HepG2 (cell line): ENCODE results near the gene STAT6. TPM values are rescaled to one million over a fixed set of nuclear protein-coding genes. Genes with fewer than 3 reads are reported as not detected.

Experiments used
- ATAC-seq: fragments of 200-7000 bp; cut with Tn5 transposase; 3 replicates; pipeline ENCODE4 v1.9.1; 2020; ENCODE audit warnings: mild to moderate bottlenecking, moderate library complexity
- BruUV-seq: library from RNA; stranded (reverse); fragments of 400-500 nt; replicated peaks from 2 replicates; lab custom pipeline; 2021; lab: Mats Ljungman, UMichigan
- CTCF ChIA-PET: fragments of 300-600 bp; formaldehyde crosslinking; extraction: SDS; loops from one replicate; lab custom pipeline; 2021; ENCODE audit warnings: low total read pairs, inconsistent platforms, low intra/inter-chr PET ratio; lab: Yijun Ruan, JAX
- POLR2A ChIA-PET: fragments of 350-600 bp; sonication (Branson Sonifier 250); formaldehyde crosslinking; loops from one replicate; lab custom pipeline; 2020; ENCODE audit warnings: antibody characterized with exemption, inconsistent platforms; lab: Yijun Ruan, JAX
- DNase-seq: peaks from one replicate; pipeline ENCODE4 v3.0.0-alpha.2; 2015; ENCODE audit warnings: low spot score
- FAIRE-seq: peaks from 3 replicates; lab custom pipeline; 2011; peaks lifted over from hg19 to GRCh38; lab: Jason Lieb, UNC
- H2AFZ ChIP-seq: one replicate; pipeline ENCODE4 v1.6.1; 2011; ENCODE audit warnings: low read length, inconsistent platforms
- H3K27ac ChIP-seq: fragments of 300-600 bp; 3 replicates; pipeline ENCODE4 v1.8.0; 2011; ENCODE audit warnings: mixed run types, mild to moderate bottlenecking, mixed read lengths, low read length, inconsistent platforms; ENCODE audit not compliant: insufficient read depth; ENCODE audit errors: extremely low read length
- H3K27me3 ChIP-seq, 2 experiments: fragments of 200-600 bp in 1 of 2; 2 replicates in 1 of 2; 3 replicates in 1 of 2; pipeline versions ENCODE4 v1.6.0 to v1.8.0; 2011; ENCODE audit warnings: low read length in 2 of 2, mild to moderate bottlenecking in 2 of 2, moderate library complexity in 2 of 2, inconsistent platforms in 1 of 2; ENCODE audit not compliant: insufficient read depth in 2 of 2, control insufficient read depth in 1 of 2
- H3K36me3 ChIP-seq, 2 experiments: fragments of 200-600 bp in 1 of 2; replicated peaks in 1 of 2; 2 replicates in 1 of 2; 3 replicates in 1 of 2; pipeline versions ENCODE4 v1.5.1 to v1.8.0; 2011; ENCODE audit warnings: low read length in 2 of 2, inconsistent platforms in 1 of 2; ENCODE audit not compliant: insufficient read depth in 2 of 2, control insufficient read depth in 1 of 2
- H3K4me1 ChIP-seq: 2 replicates; pipeline ENCODE4 v1.5.1; 2012; ENCODE audit warnings: low read length, inconsistent platforms; ENCODE audit not compliant: insufficient read depth
- H3K4me2 ChIP-seq: 2 replicates; pipeline ENCODE4 v1.6.0; 2011; ENCODE audit warnings: low read depth, low read length, inconsistent platforms
- H3K4me3 ChIP-seq, 3 experiments: fragments of 200-600 bp in 1 of 3; sonication (generic), shearing (Covaris generic) in 1 of 3; replicated peaks in 1 of 3; 2 replicates each; pipeline ENCODE4 v1.5.1; 2011 to 2016; ENCODE audit warnings: low read length in 3 of 3, inconsistent platforms in 2 of 3, low read depth in 2 of 3, mild to moderate bottlenecking in 2 of 3, control low read depth in 1 of 3, mixed read lengths in 1 of 3; ENCODE audit not compliant: insufficient read depth in 1 of 3
- H3K79me2 ChIP-seq: one replicate; pipeline ENCODE4 v1.6.1; 2011; ENCODE audit warnings: low read length, inconsistent platforms; ENCODE audit not compliant: insufficient read depth
- H3K9ac ChIP-seq: 2 replicates; pipeline ENCODE4 v1.6.0; 2011; ENCODE audit warnings: mild to moderate bottlenecking, low read depth, low read length, inconsistent platforms; ENCODE audit not compliant: insufficient read depth
- H3K9me3 ChIP-seq: 2 replicates; pipeline ENCODE4 v1.5.1; 2012; ENCODE audit warnings: mild to moderate bottlenecking, low read length
- H4K20me1 ChIP-seq: 2 replicates; pipeline ENCODE4 v1.6.0; 2011; ENCODE audit warnings: inconsistent platforms, mild to moderate bottlenecking, low read length, moderate library complexity; ENCODE audit not compliant: insufficient read depth
- GTF3A ChIP-seq: sonication (generic); formaldehyde crosslinking; conservative IDR thresholded peaks from 2 replicates; pipeline ENCODE4 v1.4.0; 2020; ENCODE audit warnings: mild to moderate bottlenecking, missing genetic modification reagents
- HMGXB4 ChIP-seq, 2 experiments: sonication (generic) in 1 of 2; formaldehyde crosslinking in 1 of 2; IDR thresholded peaks; 2 replicates each; pipeline versions ENCODE4 v1.4.0 to v1.6.1; 2018 to 2020; ENCODE audit warnings: missing genetic modification reagents in 2 of 2, borderline replicate concordance in 1 of 2, low read depth in 1 of 2, mild to moderate bottlenecking in 1 of 2, missing biosample characterization in 1 of 2
- HOXD1 ChIP-seq: sonication (generic); formaldehyde crosslinking; IDR thresholded peaks from 2 replicates; pipeline ENCODE4 v1.5.0; 2020; ENCODE audit warnings: missing genetic modification reagents
- PCBP1 ChIP-seq: fragments of 200-400 bp; formaldehyde crosslinking; IDR thresholded peaks from 2 replicates; pipeline ENCODE4 v1.6.1; 2017; ENCODE audit warnings: mild to moderate bottlenecking, low read depth, low read length, borderline replicate concordance
- TBX3 ChIP-seq: fragments of 450-650 bp; IDR thresholded peaks from 2 replicates; pipeline ENCODE4 v1.6.1; 2017; ENCODE audit warnings: antibody characterized with exemption, mild to moderate bottlenecking, inconsistent platforms, borderline replicate concordance
- ZBTB40 ChIP-seq, 2 experiments: fragments of 450-650 bp in 1 of 2; sonication (generic) in 1 of 2; formaldehyde crosslinking in 1 of 2; IDR thresholded peaks; 2 replicates each; pipeline versions ENCODE4 v1.6.1 to v1.8.0; 2016 to 2022; ENCODE audit warnings: antibody characterized with exemption in 1 of 2, mild to moderate bottlenecking in 1 of 2, missing genetic modification reagents in 1 of 2
- ZMYM3 ChIP-seq: sonication (generic); formaldehyde crosslinking; IDR thresholded peaks from 2 replicates; pipeline ENCODE4 v1.5.1; 2020; ENCODE audit warnings: mild to moderate bottlenecking, missing genetic modification reagents
- ZNF382 ChIP-seq: sonication (generic); formaldehyde crosslinking; IDR thresholded peaks from 2 replicates; pipeline ENCODE4 v1.5.0; 2020; ENCODE audit warnings: missing genetic modification reagents, mild to moderate bottlenecking, borderline replicate concordance
- ZNF598 ChIP-seq: sonication (generic); formaldehyde crosslinking; IDR thresholded peaks from 2 replicates; pipeline ENCODE4 v1.5.1; 2020; ENCODE audit warnings: mild to moderate bottlenecking, missing genetic modification reagents, borderline replicate concordance
- ZNF616 ChIP-seq: sonication (generic); formaldehyde crosslinking; IDR thresholded peaks from 2 replicates; pipeline ENCODE4 v1.5.0; 2020; ENCODE audit warnings: low read depth, mild to moderate bottlenecking, missing genetic modification reagents
- ZNF879 ChIP-seq: sonication (generic); formaldehyde crosslinking; IDR thresholded peaks from 2 replicates; pipeline ENCODE4 v1.8.1; 2023; ENCODE audit warnings: missing genetic modification reagents
- WGBS: methylation state at CpG from one replicate; pipeline ENCODE4 v1.1.6; 2017; ENCODE audit warnings: low lambda C conversion rate; 5-methylcytosine and 5-hydroxymethylcytosine counted together
- in situ Hi-C: cut with HindIII; loops from 2 replicates; pipeline ENCODE4 v1.10.0; 2017; ENCODE audit warnings: low pct_unique_long_range_greater_than_20kb; ENCODE audit not compliant: extremely low pct_ligation_motif_present
- intact Hi-C: fragments of 100-400 bp; cut with micrococcal nuclease; formaldehyde crosslinking; loops from one replicate; pipeline ENCODE4 v1.10.0; 2022; ENCODE audit not compliant: unreplicated experiment
- polyA plus RNA-seq, 8 experiments: library from polyadenylated mRNA; depleted of rRNA in 3 of 8; stranded (reverse) in 7 of 8; unstranded in 1 of 8; fragments of >200 nt; fragmentation: Illumina TruSeq in 4 of 8; extraction: Trizol in 4 of 8; gene quantifications; 2 replicates each; pipeline versions ENCODE4 v1.2.1 to v1.2.3, GENCODE V29; 2011 to 2016; ENCODE audit warnings: low read depth in 4 of 8, missing spikeins in 1 of 8, mixed read lengths in 1 of 8; ENCODE audit not compliant: insufficient read depth in 1 of 8
- total RNA-seq, 5 experiments: library from RNA; depleted of rRNA; stranded (reverse); fragments of >200 nt; fragmentation: Illumina TruSeq; extraction: Trizol; gene quantifications; 2 replicates each; pipeline ENCODE4 v1.2.3, GENCODE V29; 2016; ENCODE audit warnings: low read depth in 1 of 5

Gene STAT6
- total and polyA plus RNA-seq, 2 of the 13 experiments (the other 11 are each of a cell fraction or from before 2014, with no cell fraction given), result 28.0 to 62.2 TPM

- TF ChIP-seq HMGXB4 (CRISPR knock-in tag; IDR thresholded peaks at IDR 0.05; ENCODE audit: borderline replicate concordance in 1 of 2, low read depth in 1 of 2), result no peak
- no peak for TF ChIP-seq ZMYM3 (CRISPR knock-in tag)
- TF ChIP-seq ZNF616, result no peak
- 0 out of 2 replicates have a peak, but pooled peaks have one; percentile 73 for TF ChIP-seq PCBP1
- TF ChIP-seq, all 625 proteins: peak for 2
Measured at GRCh38 chr12:57092876-57093414, 18.2 kb downstream of the STAT6 start (continued).

- H3K27me3 ChIP-seq, result no peaks in the 10 kb centered on the region; a peak in 1 of 5 replicates
- no peak overlapping the region for H3K4me3 ChIP-seq
- WGBS, result 94% methylated on average over 5 of the region's 5 CpGs
- in situ Hi-C loops (no loop called here), intact Hi-C loops (loop anchor here (2.0 kb wide), 1 partner anchor 14 kb away; the partner anchor contains the start of gene NEMP1)
- ATAC-seq (no peak), DNase-seq (no peak), FAIRE-seq (no peak)
- no peak overlapping the region for H3K9ac ChIP-seq
- POLR2A ChIA-PET, result interaction anchor here (0.8 to 13.5 kb wide), 6 partner anchors 9 to 137 kb away, joined by 3 to 309 read pairs (median 8); partner anchors contain the start of genes NEMP1, SHMT2 and STAT6
- H3K27ac ChIP-seq, result no peak overlapping the region
- no peak overlapping the region for H3K4me2 ChIP-seq
- BruUV-seq, result no TSS peak
- peaks cover 15% of the 10 kb centered on the region for H3K79me2 ChIP-seq
- H3K9me3 ChIP-seq, result no peaks in the 10 kb centered on the region
- H3K36me3 ChIP-seq, result peaks cover 11 to 37% of the 10 kb centered on the region in 2 experiments; a peak in 4 of 5 replicates
- H4K20me1 ChIP-seq, result 0 out of 2 replicates have a peak, but pooled peaks cover 6% of the 10 kb centered on the region
- H3K4me1 ChIP-seq, result peaks cover 37% of the 10 kb centered on the region
- no peak overlapping the region for H2AFZ ChIP-seq
- CTCF ChIA-PET, result interaction anchor here (1.2 to 1.4 kb wide), 2 partner anchors 20 to 23 kb away, joined by 5 to 11 read pairs; no protein-coding TSS in a partner anchor
- no peak for TF ChIP-seq TBX3
- TF ChIP-seq HOXD1 (CRISPR knock-in tag), result no peak
- no peak for TF ChIP-seq ZNF598 (CRISPR knock-in tag)
- TF ChIP-seq ZNF382 (CRISPR knock-in tag), result no peak
- no peak for TF ChIP-seq ZNF879
- no peak for TF ChIP-seq GTF3A (CRISPR knock-in tag)
- no peak for TF ChIP-seq ZBTB40 (IDR thresholded peaks at IDR 0.05)
- no peak for TF ChIP-seq ZBTB40 (CRISPR knock-in tag; IDR thresholded peaks at IDR 0.05)
Measured at GRCh38 chr12:57092529-57092862, 18.7 kb downstream of the STAT6 start.
